B cell (primary cell): Measurements from ENCODE around the gene ARF6.
"Not testable (repeated sequence)": the region's sequence is repeated elsewhere in the genome, so short reads cannot be mapped to it uniquely, and the experiment has no call there.

Source experiments
- EZH2 ChIP-seq: IDR thresholded peaks from 2 replicates; pipeline ENCODE4 v1.6.1; 2012; ENCODE audit warnings: borderline replicate concordance, low read depth, mild to moderate bottlenecking, moderate library complexity, low read length; ENCODE audit not compliant: insufficient read depth, poor library complexity, severe bottlenecking
- TF ChIP-seq, protein P1 (sequence below): fragments of 200-600 bp; IDR thresholded peaks from one replicate; pipeline ENCODE4 v1.8.0; 2022; ENCODE audit warnings: antibody characterized with exemption, mild to moderate bottlenecking

GRCh38 chr14:49894214-49895107 is 1.6 kb downstream of the ARF6 start:
- TF ChIP-seq EZH2, result not testable (repeated sequence)
- TF ChIP-seq, protein P1, sequence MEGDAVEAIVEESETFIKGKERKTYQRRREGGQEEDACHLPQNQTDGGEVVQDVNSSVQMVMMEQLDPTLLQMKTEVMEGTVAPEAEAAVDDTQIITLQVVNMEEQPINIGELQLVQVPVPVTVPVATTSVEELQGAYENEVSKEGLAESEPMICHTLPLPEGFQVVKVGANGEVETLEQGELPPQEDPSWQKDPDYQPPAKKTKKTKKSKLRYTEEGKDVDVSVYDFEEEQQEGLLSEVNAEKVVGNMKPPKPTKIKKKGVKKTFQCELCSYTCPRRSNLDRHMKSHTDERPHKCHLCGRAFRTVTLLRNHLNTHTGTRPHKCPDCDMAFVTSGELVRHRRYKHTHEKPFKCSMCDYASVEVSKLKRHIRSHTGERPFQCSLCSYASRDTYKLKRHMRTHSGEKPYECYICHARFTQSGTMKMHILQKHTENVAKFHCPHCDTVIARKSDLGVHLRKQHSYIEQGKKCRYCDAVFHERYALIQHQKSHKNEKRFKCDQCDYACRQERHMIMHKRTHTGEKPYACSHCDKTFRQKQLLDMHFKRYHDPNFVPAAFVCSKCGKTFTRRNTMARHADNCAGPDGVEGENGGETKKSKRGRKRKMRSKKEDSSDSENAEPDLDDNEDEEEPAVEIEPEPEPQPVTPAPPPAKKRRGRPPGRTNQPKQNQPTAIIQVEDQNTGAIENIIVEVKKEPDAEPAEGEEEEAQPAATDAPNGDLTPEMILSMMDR, result not testable (repeated sequence)
